ENCODE measurements around the gene HSPH1.
"Not testable (repeated sequence)": the region's sequence is repeated elsewhere in the genome, so short reads cannot be mapped to it uniquely, and the experiment has no call there.

Gene HSPH1

DNA sequence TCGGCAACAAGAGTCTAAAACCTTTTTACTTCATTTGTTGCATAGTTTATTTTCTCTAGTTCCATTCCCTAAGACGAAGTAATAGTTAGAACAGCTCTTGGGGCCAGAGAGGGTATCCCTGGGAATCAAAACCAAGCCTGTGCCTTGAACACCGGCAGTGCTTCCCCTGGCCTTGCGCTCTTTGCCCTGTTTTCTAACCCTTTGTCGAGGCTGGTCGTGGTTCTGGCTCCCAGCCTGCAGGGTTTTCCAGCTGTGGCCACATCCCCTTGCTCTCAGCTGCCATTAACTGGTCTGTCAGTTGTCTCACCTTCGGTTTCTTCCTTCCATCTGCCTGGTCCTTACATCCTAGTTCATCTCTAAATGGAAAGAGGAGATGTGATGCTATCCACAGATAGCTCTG lies 61.0 kb downstream of the HSPH1 start:
- no peak for DNase-seq (ENCODE audit: low read depth in 1 of 2, low spot score in 1 of 2)

DNA sequence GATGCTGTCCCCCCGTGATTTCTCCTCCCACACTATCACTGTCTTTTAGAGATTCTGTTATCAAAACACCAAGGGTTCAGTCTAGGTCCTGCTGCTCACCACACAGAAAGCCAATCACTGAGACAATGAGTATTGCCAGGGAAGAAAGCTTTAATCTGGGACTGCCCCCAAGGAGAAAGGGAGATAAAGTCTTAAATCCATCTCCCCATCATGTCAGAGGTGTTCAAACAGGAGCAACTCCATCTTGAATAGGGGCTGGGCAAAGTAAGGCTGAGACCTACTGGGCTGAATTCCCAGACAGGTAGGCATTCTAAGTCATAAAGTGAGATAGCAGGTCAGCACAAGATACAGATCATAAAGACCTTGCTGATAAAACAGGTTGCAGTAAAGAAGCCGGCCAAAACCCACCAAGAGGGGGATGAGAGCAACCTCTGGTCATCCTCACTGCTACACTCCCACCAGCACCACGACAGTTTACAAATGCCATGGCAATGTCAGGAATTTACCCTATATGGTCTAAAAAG lies 63.7 kb downstream of the HSPH1 start:
- DNase-seq (ENCODE audit: low read depth in 1 of 2, low spot score in 1 of 2): not testable (repeated sequence)

DNA sequence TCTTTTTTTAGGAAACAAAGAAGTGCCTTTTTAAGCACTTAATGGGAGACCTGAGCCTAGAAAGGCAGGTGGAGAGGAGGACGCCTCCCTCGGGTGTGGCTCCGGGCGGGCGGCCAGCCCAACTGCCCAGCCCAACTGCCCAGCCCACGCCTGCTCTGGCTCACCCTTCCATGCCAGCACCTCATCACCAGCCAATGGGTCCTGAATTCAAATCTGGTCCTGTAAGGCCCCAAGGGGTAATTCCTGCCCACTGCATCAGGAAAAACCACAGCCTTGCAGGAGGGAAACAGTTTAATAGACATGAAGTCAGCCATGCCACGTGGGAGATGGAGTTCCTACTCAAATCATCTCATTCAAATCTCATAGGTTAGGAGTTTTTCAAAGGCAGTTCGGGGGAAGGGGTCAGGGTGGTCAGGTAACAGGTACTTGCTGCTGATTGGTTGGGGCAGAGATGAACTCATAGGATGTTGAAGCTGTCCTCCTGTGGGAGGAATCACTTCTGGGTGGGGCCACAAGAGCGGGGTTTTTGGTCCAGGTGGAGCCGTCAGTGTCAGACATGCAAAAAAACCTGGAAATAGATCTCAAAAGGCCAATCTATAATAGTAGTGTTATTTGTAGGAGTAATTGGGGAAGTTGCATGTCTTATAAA lies 64.9 kb downstream of the HSPH1 start:
- no peak for DNase-seq (ENCODE audit: low read depth in 1 of 2, low spot score in 1 of 2)

DNA sequence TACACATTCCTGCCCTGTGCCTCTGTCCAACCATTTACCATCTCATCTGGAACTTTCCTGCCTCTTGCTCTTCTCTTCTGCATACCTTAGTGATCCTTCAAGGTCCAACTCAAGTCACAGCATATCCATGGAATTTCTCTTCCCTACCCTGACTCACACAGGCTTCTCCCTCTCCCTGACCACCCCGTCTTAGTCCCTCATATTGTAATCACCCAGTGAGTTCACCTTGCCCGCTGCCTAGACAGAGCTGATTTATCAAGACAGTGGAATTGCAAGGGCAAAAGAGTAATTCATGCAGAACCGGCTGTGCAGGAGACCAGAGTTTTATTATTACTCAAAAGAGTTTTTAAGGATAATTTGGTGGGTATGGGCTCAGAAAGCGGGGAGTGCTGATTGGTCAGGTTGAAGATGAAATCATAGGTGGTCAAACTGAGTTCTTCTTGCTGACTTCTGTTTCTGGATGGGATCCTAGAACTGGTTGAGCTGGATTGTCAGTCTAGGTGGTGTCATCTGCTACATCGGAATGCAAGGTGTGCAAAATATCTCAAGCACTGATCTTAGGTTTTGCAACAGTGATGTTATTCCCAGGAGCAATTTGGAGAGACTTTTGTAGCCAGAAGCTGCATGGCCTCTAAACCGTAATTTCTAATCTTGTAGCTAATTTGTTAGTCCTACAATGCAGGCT lies 67.2 kb downstream of the HSPH1 start:
- DNase-seq (ENCODE audit: low read depth in 1 of 2, low spot score in 1 of 2): no peak

DNA sequence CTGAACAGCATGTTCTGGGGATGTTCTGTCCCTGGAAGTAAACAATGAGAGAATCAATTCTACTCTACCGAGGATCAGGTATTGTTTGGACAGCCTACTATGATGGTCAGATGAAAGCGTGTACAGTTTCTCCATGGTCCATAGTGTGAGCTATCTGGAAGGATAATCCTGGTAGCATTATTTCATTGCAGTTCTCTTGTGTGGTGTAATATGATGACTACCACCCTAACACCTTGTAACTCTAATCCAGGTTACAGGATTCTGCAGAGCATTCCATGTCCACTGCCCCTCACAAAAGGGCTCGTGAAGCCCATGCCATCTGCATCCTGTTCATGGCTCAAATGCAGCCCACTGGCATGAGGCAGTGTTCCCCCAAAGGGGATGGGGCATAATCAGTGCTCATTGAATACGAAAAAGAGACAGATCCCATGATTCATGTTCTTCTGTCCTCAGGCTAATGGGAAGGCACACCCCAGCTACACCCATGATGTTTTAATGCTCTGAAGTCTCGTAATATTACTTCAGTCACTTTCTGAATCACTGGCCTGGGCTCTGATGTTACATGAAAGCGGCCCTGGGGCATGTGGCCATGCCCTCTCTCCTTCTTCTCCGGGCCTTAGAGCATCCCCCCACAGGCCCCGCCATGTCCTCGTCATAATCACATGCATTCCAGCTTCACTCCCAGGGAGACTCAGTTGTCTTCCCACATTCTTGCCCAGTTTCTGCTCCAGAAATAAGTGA lies 68.4 kb downstream of the HSPH1 start:
- DNase-seq (ENCODE audit: low read depth in 1 of 2, low spot score in 1 of 2): no peak

DNA sequence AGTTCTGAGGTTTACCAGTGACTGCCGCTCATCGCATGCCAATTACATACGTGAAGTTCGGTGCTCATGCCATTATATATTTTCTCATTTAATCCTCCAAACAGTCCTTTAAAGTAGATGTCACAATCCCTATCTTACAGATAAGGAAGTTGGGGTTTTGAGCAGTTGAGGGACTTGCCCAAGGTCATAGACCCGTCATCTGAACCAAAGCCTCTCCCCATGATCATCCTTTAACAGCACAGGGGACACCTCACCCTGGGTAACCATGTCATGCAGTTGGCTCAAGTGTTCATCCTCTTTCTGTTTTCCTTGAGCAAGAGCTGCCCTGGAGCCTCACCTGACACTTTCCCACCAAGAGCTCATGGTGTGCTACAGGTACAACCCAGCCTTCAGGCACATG lies 69.1 kb downstream of the HSPH1 start:
- DNase-seq (ENCODE audit: low read depth in 1 of 2, low spot score in 1 of 2): no peak

DNA sequence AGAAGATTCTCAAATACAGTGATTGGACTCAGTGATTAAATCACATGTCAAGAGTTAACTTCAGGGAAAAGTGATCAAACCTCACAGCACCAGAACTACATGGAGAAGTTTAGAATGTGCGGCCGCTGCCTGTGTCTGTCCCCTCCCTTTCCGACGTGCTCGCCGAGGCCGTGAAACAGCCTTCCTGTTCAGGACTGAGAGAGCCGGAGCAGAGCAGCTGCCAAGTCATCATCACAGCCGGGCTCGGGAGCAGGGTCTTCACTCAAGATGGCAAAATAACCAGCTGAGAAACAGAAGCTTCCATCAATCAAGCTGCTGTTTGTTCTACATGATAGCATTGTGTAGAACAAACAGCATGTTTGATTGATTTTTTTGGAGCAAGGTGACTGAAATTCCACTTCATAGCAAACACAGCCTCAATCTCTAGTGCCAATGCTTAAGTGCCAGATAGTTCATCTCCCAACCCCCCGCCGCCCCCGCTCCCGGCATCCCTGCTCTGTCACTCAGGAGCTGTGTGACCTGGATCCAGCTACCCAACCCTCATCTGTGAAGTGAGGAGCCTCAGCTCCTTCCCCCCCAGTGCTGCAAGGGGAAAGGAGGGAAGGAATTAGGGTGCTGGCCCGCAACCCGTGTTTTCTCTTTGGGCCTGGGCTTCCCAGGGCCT lies 70.6 kb downstream of the HSPH1 start:
- DNase-seq (ENCODE audit: low read depth in 1 of 2, low spot score in 1 of 2): no peak

DNA sequence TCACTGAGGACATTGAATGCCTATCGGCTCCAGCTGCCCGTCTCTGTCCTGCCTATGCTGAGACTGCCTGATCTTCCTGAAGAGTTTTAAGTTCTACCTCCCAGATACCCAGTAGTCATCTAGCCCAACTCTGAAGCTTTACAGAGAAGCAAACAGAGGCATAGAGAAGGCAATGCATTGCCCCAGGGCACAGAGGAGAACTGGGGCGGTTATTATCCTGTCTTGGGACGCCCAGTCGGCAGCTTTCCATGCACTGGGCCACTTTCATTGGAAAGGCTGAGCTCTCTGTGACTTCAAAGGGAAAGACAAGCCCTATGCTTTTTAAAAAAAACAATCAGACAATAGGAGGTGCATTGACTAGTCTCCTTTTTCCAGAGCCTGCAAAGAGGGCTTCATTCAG lies 71.6 kb downstream of the HSPH1 start:
- DNase-seq (ENCODE audit: low read depth in 1 of 2, low spot score in 1 of 2): no peak

DNA sequence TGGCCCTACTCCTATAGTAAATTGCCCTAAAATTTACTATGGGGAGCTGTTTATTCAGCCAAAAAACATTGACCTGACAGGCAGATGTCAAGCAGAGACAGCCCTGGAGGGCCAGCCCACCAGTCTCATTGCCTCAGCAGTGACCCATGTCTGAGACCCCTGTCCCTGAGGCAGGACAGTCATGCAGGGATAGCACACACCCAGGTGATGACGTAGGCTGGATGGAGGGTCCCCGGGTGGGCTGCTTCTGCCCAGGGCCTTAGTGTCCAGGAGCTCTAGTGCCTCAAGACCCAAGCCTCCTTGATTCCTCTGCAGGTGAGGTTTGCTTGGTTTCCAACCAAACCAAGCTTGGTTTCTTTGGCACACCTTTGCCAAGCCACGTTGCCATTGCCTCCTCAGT lies 72.1 kb downstream of the HSPH1 start:
- no peak for DNase-seq (ENCODE audit: low read depth in 1 of 2, low spot score in 1 of 2)

DNA sequence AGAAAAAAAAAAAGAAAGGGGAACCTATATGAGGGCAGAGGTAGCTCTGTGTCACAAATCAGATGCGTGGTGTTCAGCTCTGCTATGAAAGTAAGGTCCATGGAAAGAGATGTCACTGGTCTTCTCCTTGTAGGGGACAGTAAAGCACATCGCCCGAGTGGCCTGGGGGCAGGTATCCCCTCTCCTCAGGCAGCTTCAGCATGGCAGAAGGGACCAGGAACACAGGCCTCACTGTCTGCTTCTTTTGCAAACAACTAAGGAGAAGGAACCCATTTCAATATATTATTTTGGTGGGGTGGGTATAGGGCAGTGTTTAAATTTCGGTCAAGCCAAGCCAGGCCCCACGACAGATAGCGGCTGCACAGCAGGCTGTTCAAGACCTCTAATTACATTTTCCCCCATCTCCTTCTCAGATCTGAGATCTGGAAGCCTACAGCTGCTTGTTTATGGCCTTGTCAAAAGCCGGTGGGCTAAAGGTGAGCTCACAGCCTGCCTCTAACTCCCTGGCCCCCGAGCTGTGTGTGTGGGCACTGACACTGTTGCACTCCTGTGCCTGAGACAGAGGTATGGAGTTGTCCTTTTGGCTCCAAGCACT lies 72.8 kb downstream of the HSPH1 start:
- DNase-seq (ENCODE audit: low read depth in 1 of 2, low spot score in 1 of 2): no peak

All from activated T-helper 1 cell treated with anti-CD3 and anti-CD28 coated beads, Interleukin-2, amount 50 U/mL, for 16 hours (primary cell).